Stimulated activated CD8-positive, alpha-beta memory T cell treated with anti-CD3 and anti-CD28 coated beads, Interleukin-12 subunit alpha, Interleukin-12 subunit beta, amount 100 ng/mL, for 4 hours (primary cell): ENCODE results near the gene RPL32.
"Not testable (repeated sequence)": the region's sequence is repeated elsewhere in the genome, so short reads cannot be mapped to it uniquely, and the experiment has no call there.

Experiments
- DNase-seq: peaks from one replicate; pipeline ENCODE4 v3.0.0-alpha.2; 2020; ENCODE audit warnings: low read depth

The RPL32 gene

GRCh38 chr3:12841149-12841969 lies at the start of gene RPL32:
Gene RPL32 (minus strand): TSS chr3:12841565. CDS start chr3:12840237, 1,328 bp downstream.
- DNase-seq = peak; percentile 66

- DNase-seq = no peak
Observed at GRCh38 chr3:12890610-12891390, 49.4 kb upstream of the RPL32 start.

- DNase-seq = no peak
Observed at GRCh38 chr3:12886736-12887135, 45.4 kb upstream of the RPL32 start.

DNA sequence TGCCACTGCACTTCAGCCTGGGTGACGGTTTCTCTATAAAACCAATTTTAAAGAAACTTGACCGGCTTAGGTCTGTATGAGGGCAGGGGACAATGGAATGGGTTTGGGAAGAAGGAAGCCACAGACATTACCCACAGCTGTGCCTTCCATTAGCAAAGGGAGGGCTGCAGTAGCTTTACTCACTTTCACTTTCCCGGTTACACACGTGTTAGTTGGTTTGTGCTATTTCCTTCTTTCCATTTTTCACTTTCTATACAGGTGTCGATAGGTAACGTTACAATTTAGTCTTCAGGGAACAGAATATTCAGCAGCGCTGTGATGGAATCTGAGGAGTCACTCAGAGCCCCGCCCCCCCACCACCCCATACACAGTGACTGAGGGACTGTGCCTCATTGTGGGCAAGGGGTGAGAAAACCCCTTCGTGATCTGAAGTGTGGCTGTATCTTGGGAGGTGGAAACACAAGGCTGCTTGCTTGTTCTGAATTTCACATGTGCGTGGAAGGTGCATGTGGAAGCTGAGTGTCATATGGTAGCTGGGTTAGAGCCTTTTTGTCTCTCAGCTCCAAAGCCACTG lies 44.8 kb upstream of the RPL32 start:
- no peak for DNase-seq

- no peak for DNase-seq
Observed at GRCh38 chr3:12885583-12885930, 44.2 kb upstream of the RPL32 start.

DNA sequence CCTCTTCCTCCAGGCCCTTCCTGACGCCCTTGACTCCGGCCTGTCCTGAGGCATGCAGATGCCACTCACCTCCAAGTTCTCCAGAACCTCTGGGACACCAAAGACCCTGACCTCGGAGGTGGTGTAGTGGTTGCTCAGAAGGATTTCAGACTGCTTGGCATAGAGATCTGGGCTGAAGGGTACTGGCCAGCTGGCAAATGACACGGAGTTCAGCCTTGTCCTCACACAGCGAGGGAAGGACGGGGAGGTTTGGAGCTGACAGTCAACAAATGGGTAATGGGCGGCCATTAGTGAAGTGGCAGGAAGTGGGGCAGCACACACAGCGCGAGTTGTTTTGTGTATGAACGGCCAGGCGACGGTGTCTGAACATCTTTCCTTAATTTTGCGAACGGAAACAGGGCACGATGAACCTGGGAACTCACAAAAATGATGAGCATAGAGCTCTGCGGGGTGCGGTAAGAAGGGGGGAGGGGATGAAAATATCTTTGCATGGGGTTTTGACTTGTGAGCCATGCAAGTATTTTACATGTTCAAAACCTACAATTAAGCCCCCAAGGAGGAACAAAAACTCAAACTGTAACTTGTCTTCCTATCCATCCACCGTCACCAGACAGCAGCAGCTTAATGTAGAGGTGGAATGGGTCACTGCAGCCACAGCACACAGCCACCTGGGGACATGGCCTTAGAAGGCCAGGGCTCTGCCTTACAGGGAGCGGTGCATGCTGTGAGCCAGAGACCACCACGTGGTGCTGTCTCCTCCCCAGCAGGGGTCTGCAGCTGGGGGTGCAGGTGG lies 43.6 kb upstream of the RPL32 start:
- DNase-seq = no peak

DNA sequence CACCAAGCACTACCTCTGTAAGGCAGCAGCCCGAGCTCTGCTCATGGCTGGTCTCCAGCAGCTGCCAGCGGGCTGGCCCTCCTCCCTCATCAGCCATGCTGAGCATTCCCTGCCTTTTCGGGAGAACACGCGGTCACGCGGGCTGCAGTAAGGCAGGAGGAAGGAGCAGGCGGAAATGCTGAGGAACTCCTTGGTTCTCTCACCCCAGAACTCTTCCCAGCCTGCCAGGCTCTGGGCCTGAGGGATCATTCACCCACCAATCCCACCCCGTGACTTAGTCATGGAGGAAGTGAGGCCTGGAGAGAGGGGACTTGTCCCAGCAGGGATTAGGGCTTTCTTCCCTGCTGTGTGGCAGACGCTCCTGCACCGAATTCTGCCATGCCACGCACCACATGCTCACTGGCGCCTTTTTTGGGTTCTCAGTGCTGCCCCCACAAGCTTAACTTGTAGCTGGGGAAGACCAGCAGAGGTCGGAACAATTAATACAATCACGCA lies 42.9 kb upstream of the RPL32 start:
- no peak for DNase-seq

GRCh38 chr3:12882336-12883310 lies 41.3 kb upstream of the RPL32 start:
- DNase-seq = no peak

DNA sequence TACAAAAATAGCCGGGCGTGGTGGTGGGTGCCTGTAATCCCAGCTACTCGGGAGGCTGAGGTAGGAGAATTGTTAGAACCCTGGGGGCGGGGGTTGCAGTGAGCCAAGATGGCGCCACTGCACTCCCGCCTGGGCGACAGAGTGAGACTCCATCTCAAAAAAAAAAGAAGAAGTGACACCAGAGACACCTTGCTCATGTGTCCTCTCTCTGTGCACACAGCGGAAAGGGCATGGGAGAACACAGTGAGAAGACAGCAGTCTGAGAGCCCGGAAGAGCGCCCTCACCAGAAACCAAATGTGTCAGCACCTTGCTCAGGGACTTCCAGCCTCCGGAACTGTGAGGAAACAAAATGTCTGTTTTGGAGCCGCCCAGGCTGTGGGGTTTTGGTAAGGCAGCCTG lies 40.5 kb upstream of the RPL32 start:
- DNase-seq = not testable (repeated sequence)

DNA sequence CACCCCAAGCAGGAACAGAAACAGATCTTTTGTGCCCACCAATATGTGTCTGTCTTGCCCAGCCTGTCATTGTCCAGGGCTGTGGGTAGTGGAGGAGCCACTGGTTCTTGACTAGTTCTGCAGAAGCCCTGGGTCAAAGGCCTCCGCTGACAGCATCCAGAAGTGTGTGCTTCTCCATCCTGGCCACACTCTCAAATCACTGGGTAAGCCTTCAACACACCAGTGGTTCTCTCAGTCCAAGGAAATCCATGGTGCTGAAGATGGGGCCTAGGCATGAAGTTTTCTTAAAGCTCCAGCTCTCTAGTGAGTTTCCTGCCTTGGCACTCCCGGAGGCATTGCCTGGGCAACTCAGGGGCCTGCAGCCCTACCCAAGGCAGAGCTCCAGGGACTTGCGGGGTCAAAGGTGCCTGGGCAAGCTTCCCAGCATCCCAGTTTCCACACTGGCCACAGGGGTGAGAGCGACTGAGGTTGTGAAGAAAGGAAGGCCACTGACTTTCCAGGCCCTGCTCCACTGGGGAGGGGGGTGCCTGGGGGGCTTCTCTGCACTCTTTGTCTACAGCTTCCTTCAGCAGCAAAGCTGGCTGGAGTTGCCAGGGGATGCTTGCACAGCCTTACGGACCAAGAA lies 37.9 kb upstream of the RPL32 start:
- DNase-seq = no peak

DNA sequence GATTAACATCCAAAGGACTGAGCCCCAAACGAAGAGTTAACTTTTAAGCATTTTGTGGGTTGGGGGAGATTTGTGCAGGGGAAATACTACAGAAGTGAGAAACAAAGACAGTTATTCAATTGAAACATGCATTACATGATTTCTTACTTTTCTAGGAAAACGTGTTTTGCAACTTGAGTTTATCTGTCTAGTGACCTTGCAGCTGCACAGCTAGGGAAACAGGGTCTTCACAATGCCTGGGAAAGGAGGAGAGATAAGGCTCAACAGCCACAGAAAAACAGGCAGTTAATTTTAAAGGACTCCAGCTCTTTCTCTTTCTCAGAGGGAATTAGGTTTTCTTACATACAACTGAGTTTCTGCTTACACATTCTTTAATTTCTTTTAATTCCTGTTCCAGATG lies 37.4 kb upstream of the RPL32 start:
- DNase-seq = not testable (repeated sequence)

DNA sequence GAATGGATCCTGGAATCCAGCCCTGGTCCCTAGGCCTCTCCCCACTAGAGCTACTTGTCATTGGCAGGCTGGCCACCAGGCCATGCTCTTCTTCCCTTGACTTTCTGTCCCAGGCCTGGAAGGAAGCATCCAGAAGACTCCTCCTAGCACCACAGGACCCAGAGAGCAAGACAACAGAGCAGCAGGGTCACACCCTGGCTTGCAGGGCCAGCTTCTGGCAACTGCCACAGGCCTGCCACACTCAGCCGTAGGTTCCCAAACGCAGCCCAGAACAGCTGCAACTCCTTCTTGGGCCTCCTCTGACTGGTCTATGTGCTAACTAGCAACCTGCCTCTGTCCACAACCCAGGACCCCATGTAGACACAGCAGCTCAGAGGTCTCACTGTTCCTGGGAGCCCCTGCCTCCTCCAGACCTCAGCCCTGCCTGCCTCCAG lies 36.8 kb upstream of the RPL32 start:
- DNase-seq = no peak

- DNase-seq = no peak
Observed at GRCh38 chr3:12877040-12877439, 35.7 kb upstream of the RPL32 start.

DNA sequence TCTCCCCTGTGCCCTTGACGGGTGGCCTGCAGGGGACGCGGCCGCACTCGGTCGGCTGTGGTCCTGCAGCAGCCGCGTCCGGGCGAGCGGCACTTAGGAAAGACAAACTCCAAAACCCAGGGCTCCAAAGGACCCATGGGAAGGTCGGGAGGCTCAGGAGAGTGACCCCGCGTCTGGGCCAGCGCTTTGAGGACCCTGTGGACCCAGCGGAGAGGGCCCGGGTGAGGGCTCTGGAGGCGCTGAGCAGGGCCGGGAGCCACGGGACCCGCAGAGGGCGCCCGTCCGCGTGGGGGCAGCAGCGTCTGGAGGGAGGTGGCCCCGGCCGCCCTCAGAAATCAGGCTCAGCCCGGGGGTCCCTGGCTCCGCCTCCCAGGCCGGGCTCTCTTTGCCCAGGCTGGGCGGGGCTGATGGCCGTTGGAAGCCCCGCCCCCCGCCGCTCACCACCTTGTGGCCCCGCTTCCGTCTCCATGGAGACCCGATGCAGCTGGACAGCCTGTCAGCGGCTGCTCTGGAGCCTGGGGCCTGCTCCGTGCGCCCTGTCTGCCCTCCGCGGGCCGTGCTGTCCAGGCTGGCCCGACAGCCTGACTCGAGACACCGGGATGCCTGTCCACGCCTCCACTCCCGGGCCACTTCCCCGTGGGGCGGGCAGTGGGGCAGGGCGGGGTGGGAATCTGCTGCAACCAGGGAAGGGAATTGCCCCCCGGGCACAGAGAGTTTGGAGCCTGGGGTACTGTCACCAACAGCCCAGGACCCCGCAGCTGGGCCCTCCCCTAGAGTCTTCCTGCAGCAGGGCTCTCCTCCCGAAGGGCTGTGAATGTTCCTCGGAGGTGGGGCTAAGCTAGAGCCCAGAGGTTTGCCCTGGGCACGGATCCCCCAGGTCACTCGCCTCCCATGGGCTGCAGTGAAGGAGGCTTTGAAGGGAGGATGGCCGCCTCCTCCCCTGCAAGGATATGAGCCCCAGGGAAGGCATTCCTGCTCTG lies 34.8 kb upstream of the RPL32 start:
- no peak for DNase-seq

- no peak for DNase-seq
Observed at GRCh38 chr3:12871404-12871983, 30.1 kb upstream of the RPL32 start.

- DNase-seq = no peak
Observed at GRCh38 chr3:12870942-12871341, 29.6 kb upstream of the RPL32 start.

GRCh38 chr3:12869035-12869621 lies 27.8 kb upstream of the RPL32 start:
- DNase-seq = peak; percentile 13
